HepG2 (cell line): ENCODE measurements around the gene AHSG. TPM values are rescaled to one million over a fixed set of nuclear protein-coding genes. Genes with fewer than 3 reads are reported as not detected.

Experiments used
- ATAC-seq: fragments of 200-7000 bp; cut with Tn5 transposase; 3 replicates; pipeline ENCODE4 v1.9.1; 2020; ENCODE audit warnings: mild to moderate bottlenecking, moderate library complexity
- BruUV-seq: library from RNA; stranded (reverse); fragments of 400-500 nt; replicated peaks from 2 replicates; lab custom pipeline; 2021; lab: Mats Ljungman, UMichigan
- CTCF ChIA-PET: fragments of 300-600 bp; formaldehyde crosslinking; extraction: SDS; loops from one replicate; lab custom pipeline; 2021; ENCODE audit warnings: low total read pairs, inconsistent platforms, low intra/inter-chr PET ratio; lab: Yijun Ruan, JAX
- POLR2A ChIA-PET: fragments of 350-600 bp; sonication (Branson Sonifier 250); formaldehyde crosslinking; loops from one replicate; lab custom pipeline; 2020; ENCODE audit warnings: antibody characterized with exemption, inconsistent platforms; lab: Yijun Ruan, JAX
- DNase-seq: peaks from one replicate; pipeline ENCODE4 v3.0.0-alpha.2; 2015; ENCODE audit warnings: low spot score
- FAIRE-seq: peaks from 3 replicates; lab custom pipeline; 2011; peaks lifted over from hg19 to GRCh38; lab: Jason Lieb, UNC
- H2AFZ ChIP-seq: one replicate; pipeline ENCODE4 v1.6.1; 2011; ENCODE audit warnings: low read length, inconsistent platforms
- H3K27ac ChIP-seq: fragments of 300-600 bp; 3 replicates; pipeline ENCODE4 v1.8.0; 2011; ENCODE audit warnings: mixed run types, mild to moderate bottlenecking, mixed read lengths, low read length, inconsistent platforms; ENCODE audit not compliant: insufficient read depth; ENCODE audit errors: extremely low read length
- H3K27me3 ChIP-seq, 2 experiments: fragments of 200-600 bp in 1 of 2; 2 replicates in 1 of 2; 3 replicates in 1 of 2; pipeline versions ENCODE4 v1.6.0 to v1.8.0; 2011; ENCODE audit warnings: low read length in 2 of 2, mild to moderate bottlenecking in 2 of 2, moderate library complexity in 2 of 2, inconsistent platforms in 1 of 2; ENCODE audit not compliant: insufficient read depth in 2 of 2, control insufficient read depth in 1 of 2
- H3K36me3 ChIP-seq, 2 experiments: fragments of 200-600 bp in 1 of 2; replicated peaks in 1 of 2; 2 replicates in 1 of 2; 3 replicates in 1 of 2; pipeline versions ENCODE4 v1.5.1 to v1.8.0; 2011; ENCODE audit warnings: low read length in 2 of 2, inconsistent platforms in 1 of 2; ENCODE audit not compliant: insufficient read depth in 2 of 2, control insufficient read depth in 1 of 2
- H3K4me1 ChIP-seq: 2 replicates; pipeline ENCODE4 v1.5.1; 2012; ENCODE audit warnings: low read length, inconsistent platforms; ENCODE audit not compliant: insufficient read depth
- H3K4me2 ChIP-seq: 2 replicates; pipeline ENCODE4 v1.6.0; 2011; ENCODE audit warnings: low read depth, low read length, inconsistent platforms
- H3K4me3 ChIP-seq, 3 experiments: fragments of 200-600 bp in 1 of 3; sonication (generic), shearing (Covaris generic) in 1 of 3; replicated peaks in 1 of 3; 2 replicates each; pipeline ENCODE4 v1.5.1; 2011 to 2016; ENCODE audit warnings: low read length in 3 of 3, inconsistent platforms in 2 of 3, low read depth in 2 of 3, mild to moderate bottlenecking in 2 of 3, control low read depth in 1 of 3, mixed read lengths in 1 of 3; ENCODE audit not compliant: insufficient read depth in 1 of 3
- H3K79me2 ChIP-seq: one replicate; pipeline ENCODE4 v1.6.1; 2011; ENCODE audit warnings: low read length, inconsistent platforms; ENCODE audit not compliant: insufficient read depth
- H3K9ac ChIP-seq: 2 replicates; pipeline ENCODE4 v1.6.0; 2011; ENCODE audit warnings: mild to moderate bottlenecking, low read depth, low read length, inconsistent platforms; ENCODE audit not compliant: insufficient read depth
- H3K9me3 ChIP-seq: 2 replicates; pipeline ENCODE4 v1.5.1; 2012; ENCODE audit warnings: mild to moderate bottlenecking, low read length
- H4K20me1 ChIP-seq: 2 replicates; pipeline ENCODE4 v1.6.0; 2011; ENCODE audit warnings: inconsistent platforms, mild to moderate bottlenecking, low read length, moderate library complexity; ENCODE audit not compliant: insufficient read depth
- PTBP1 ChIP-seq: fragments of 200-400 bp; formaldehyde crosslinking; IDR thresholded peaks from 2 replicates; pipeline ENCODE4 v1.6.1; 2018; ENCODE audit warnings: low read length, low read depth; ENCODE audit not compliant: poor library complexity, severe bottlenecking
- SOX6 ChIP-seq, 2 experiments: fragments of 450-650 bp in 1 of 2; sonication (generic) in 1 of 2; formaldehyde crosslinking in 1 of 2; IDR thresholded peaks; 2 replicates each; pipeline versions ENCODE4 v1.4.0 to v1.6.1; 2017 to 2020; ENCODE audit warnings: antibody characterized with exemption in 1 of 2, mild to moderate bottlenecking in 1 of 2, missing genetic modification reagents in 1 of 2
- SRSF4 ChIP-seq: fragments of 200-400 bp; formaldehyde crosslinking; IDR thresholded peaks from one replicate; pipeline ENCODE4 v1.6.1; 2018; ENCODE audit warnings: mild to moderate bottlenecking, low read depth, low read length, moderate library complexity; ENCODE audit not compliant: poor library complexity, severe bottlenecking
- TBX2 ChIP-seq: sonication (generic); formaldehyde crosslinking; IDR thresholded peaks from 2 replicates; pipeline ENCODE4 v1.5.0; 2020; ENCODE audit warnings: missing genetic modification reagents, mild to moderate bottlenecking, borderline replicate concordance
- THAP9 ChIP-seq: sonication (generic); formaldehyde crosslinking; IDR thresholded peaks from 2 replicates; pipeline ENCODE4; 2020; ENCODE audit warnings: missing genetic modification reagents, mild to moderate bottlenecking, borderline replicate concordance
- YEATS2 ChIP-seq: sonication (generic); formaldehyde crosslinking; IDR thresholded peaks from 2 replicates; pipeline ENCODE4 v1.4.0; 2020; ENCODE audit warnings: missing genetic modification reagents, borderline replicate concordance
- ZFP82 ChIP-seq: sonication (generic); formaldehyde crosslinking; IDR thresholded peaks from 2 replicates; pipeline ENCODE4 v1.5.1; 2020; ENCODE audit warnings: mild to moderate bottlenecking, missing genetic modification reagents, borderline replicate concordance
- ZNF703 ChIP-seq: sonication (generic); formaldehyde crosslinking; IDR thresholded peaks from 2 replicates; pipeline ENCODE4 v1.5.1; 2020; ENCODE audit warnings: missing genetic modification reagents, mild to moderate bottlenecking, moderate library complexity, borderline replicate concordance
- ZNF709 ChIP-seq: sonication (generic); formaldehyde crosslinking; IDR thresholded peaks from 2 replicates; pipeline ENCODE4 v1.5.0; 2020; ENCODE audit warnings: mild to moderate bottlenecking, missing genetic modification reagents
- ZNF891 ChIP-seq: sonication (generic); formaldehyde crosslinking; IDR thresholded peaks from 2 replicates; pipeline ENCODE4 v1.5.0; 2020; ENCODE audit warnings: mild to moderate bottlenecking, missing genetic modification reagents
- ZSCAN29 ChIP-seq: sonication (generic); formaldehyde crosslinking; conservative IDR thresholded peaks from 2 replicates; pipeline ENCODE4 v1.4.0; 2020; ENCODE audit warnings: mild to moderate bottlenecking, missing genetic modification reagents
- WGBS: methylation state at CpG from one replicate; pipeline ENCODE4 v1.1.6; 2017; ENCODE audit warnings: low lambda C conversion rate; 5-methylcytosine and 5-hydroxymethylcytosine counted together
- in situ Hi-C: cut with HindIII; loops from 2 replicates; pipeline ENCODE4 v1.10.0; 2017; ENCODE audit warnings: low pct_unique_long_range_greater_than_20kb; ENCODE audit not compliant: extremely low pct_ligation_motif_present
- intact Hi-C: fragments of 100-400 bp; cut with micrococcal nuclease; formaldehyde crosslinking; loops from one replicate; pipeline ENCODE4 v1.10.0; 2022; ENCODE audit not compliant: unreplicated experiment
- polyA plus RNA-seq, 8 experiments: library from polyadenylated mRNA; depleted of rRNA in 3 of 8; stranded (reverse) in 7 of 8; unstranded in 1 of 8; fragments of >200 nt; fragmentation: Illumina TruSeq in 4 of 8; extraction: Trizol in 4 of 8; gene quantifications; 2 replicates each; pipeline versions ENCODE4 v1.2.1 to v1.2.3, GENCODE V29; 2011 to 2016; ENCODE audit warnings: low read depth in 4 of 8, missing spikeins in 1 of 8, mixed read lengths in 1 of 8; ENCODE audit not compliant: insufficient read depth in 1 of 8
- total RNA-seq, 5 experiments: library from RNA; depleted of rRNA; stranded (reverse); fragments of >200 nt; fragmentation: Illumina TruSeq; extraction: Trizol; gene quantifications; 2 replicates each; pipeline ENCODE4 v1.2.3, GENCODE V29; 2016; ENCODE audit warnings: low read depth in 1 of 5
- TF ChIP-seq, protein P1 (sequence below): sonication (generic); formaldehyde crosslinking; IDR thresholded peaks from 2 replicates; pipeline ENCODE4 v1.8.1; 2023; ENCODE audit warnings: mild to moderate bottlenecking, missing genetic modification reagents
- TF ChIP-seq, protein P2 (sequence below): sonication (generic); formaldehyde crosslinking; conservative IDR thresholded peaks from 2 replicates; pipeline ENCODE4 v1.8.0; 2022; ENCODE audit warnings: low read depth, missing genetic modification reagents

AHSG gene
- total and polyA plus RNA-seq, 2 of the 13 experiments (the other 11 are each of a cell fraction or from before 2014, with no cell fraction given) = 2,043 to 19,152 TPM

GRCh38 chr3:186635532-186635931 is 22.7 kb downstream of the AHSG start:
- Histone ChIP-seq H3K9me3 (no peaks in the 10 kb centered on the region), H2AFZ (no peak overlapping the region), H3K79me2 (no peaks in the 10 kb centered on the region), H3K27me3 (no peaks in the 10 kb centered on the region), H3K4me3 (no peak overlapping the region), H3K4me2 (no peak overlapping the region), H3K36me3 (no peaks in the 10 kb centered on the region), H4K20me1 (no peaks in the 10 kb centered on the region), H3K27ac (no peak overlapping the region), H3K4me1 (peaks cover 54% of the 10 kb centered on the region), H3K9ac (no peak overlapping the region)
- FAIRE-seq (no peak), ATAC-seq (no peak), DNase-seq (no peak)
- intact Hi-C loops = no loop called here
- BruUV-seq = no TSS peak
- WGBS = 76% methylated on average over 3 of the region's 3 CpGs
- CTCF ChIA-PET = no interaction called here
- in situ Hi-C loops = no loop called here
- TF ChIP-seq, protein P1, sequence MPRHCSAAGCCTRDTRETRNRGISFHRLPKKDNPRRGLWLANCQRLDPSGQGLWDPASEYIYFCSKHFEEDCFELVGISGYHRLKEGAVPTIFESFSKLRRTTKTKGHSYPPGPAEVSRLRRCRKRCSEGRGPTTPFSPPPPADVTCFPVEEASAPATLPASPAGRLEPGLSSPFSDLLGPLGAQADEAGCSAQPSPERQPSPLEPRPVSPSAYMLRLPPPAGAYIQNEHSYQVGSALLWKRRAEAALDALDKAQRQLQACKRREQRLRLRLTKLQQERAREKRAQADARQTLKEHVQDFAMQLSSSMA (CRISPR knock-in tag) = no peak
- TF ChIP-seq SRSF4 = no peak
- TF ChIP-seq ZNF703 = no peak
- TF ChIP-seq TBX2 = no peak
- no peak for TF ChIP-seq SOX6 (IDR thresholded peaks at IDR 0.05)
- no peak for TF ChIP-seq SOX6 (CRISPR knock-in tag; IDR thresholded peaks at IDR 0.05)
- no peak for TF ChIP-seq ZNF891
- no peak for TF ChIP-seq ZFP82 (CRISPR knock-in tag)
- POLR2A ChIA-PET = interaction anchor here (1.1 kb wide), 1 partner anchor 14 kb away, joined by 3 read pairs; no protein-coding TSS in a partner anchor

DNA sequence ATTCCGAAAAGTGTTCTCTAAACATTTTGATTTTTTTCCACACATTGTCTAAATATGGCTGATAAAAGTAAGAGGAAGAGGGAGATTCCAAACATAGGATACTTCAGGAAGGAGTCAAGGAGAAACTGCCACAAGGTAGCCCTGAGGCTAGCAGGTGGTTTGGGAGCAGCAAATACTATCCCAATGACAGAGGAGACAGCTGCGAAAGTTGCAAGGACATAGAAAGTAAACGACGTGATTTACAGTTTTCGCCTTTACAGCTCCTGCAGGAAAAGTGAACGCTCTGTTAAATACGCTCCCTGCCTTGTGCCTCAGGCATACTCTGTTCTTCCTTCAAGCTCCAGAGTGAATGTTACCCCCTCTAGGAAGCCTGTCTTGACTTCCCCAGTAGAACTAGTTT is 23.7 kb downstream of the AHSG start:
- H3K4me3 ChIP-seq = no peak overlapping the region
- intact Hi-C loops (no loop called here), in situ Hi-C loops (no loop called here)
- H3K27ac ChIP-seq = no peak overlapping the region
- H3K9ac ChIP-seq = no peak overlapping the region
- H3K4me1 ChIP-seq = peaks cover 48% of the 10 kb centered on the region
- POLR2A ChIA-PET = interaction anchor here (0.8 to 1.1 kb wide), 2 partner anchors 15 to 146 kb away, joined by 3 read pairs; no protein-coding TSS in a partner anchor
- H3K9me3 ChIP-seq = no peaks in the 10 kb centered on the region
- H3K36me3 ChIP-seq = no peaks in the 10 kb centered on the region
- H3K4me2 ChIP-seq = no peak overlapping the region
- no TSS peak for BruUV-seq
- H4K20me1 ChIP-seq = no peaks in the 10 kb centered on the region
- DNase-seq (no peak), ATAC-seq (no peak), FAIRE-seq (no peak)
- 96% methylated on average over 7 of the region's 7 CpGs for WGBS
- H2AFZ ChIP-seq = no peak overlapping the region
- H3K79me2 ChIP-seq = no peaks in the 10 kb centered on the region
- no peaks in the 10 kb centered on the region for H3K27me3 ChIP-seq
- CTCF ChIA-PET = no interaction called here
- no peak for TF ChIP-seq ZNF709 (CRISPR knock-in tag)
- TF ChIP-seq, protein P2, sequence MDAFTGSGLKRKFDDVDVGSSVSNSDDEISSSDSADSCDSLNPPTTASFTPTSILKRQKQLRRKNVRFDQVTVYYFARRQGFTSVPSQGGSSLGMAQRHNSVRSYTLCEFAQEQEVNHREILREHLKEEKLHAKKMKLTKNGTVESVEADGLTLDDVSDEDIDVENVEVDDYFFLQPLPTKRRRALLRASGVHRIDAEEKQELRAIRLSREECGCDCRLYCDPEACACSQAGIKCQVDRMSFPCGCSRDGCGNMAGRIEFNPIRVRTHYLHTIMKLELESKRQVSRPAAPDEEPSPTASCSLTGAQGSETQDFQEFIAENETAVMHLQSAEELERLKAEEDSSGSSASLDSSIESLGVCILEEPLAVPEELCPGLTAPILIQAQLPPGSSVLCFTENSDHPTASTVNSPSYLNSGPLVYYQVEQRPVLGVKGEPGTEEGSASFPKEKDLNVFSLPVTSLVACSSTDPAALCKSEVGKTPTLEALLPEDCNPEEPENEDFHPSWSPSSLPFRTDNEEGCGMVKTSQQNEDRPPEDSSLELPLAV (CRISPR knock-in tag) = no peak
- TF ChIP-seq YEATS2 (CRISPR knock-in tag) = no peak
- TF ChIP-seq ZSCAN29 (CRISPR knock-in tag) = no peak
- no peak for TF ChIP-seq THAP9
- TF ChIP-seq PTBP1 = no peak
